Neutrophil (primary cell): ENCODE data around the gene PAGR1.

ENCODE experiments used
- H3K27ac ChIP-seq: fragments of 200-600 bp; sonication (generic); 2 replicates; pipeline ENCODE4 v1.5.1; 2016; ENCODE audit warnings: mild to moderate bottlenecking, moderate library complexity
- H3K27me3 ChIP-seq: fragments of 200-600 bp; sonication (generic); 2 replicates; pipeline ENCODE4 v1.6.0; 2016; ENCODE audit warnings: mild to moderate bottlenecking
- H3K36me3 ChIP-seq: fragments of 200-600 bp; sonication (generic); 2 replicates; pipeline ENCODE4 v1.5.1; 2017
- H3K4me1 ChIP-seq, 2 experiments: fragments of 200-600 bp in 1 of 2; sonication (generic) in 1 of 2; 1 replicate in 1 of 2; 2 replicates in 1 of 2; pipeline versions ENCODE4 v1.5.1 to v1.6.1; 2013 to 2016; ENCODE audit warnings: low read depth in 1 of 2, low read length in 1 of 2, mild to moderate bottlenecking in 1 of 2, moderate library complexity in 1 of 2; ENCODE audit not compliant: control insufficient read depth in 1 of 2, insufficient read depth in 1 of 2
- H3K4me3 ChIP-seq, 2 experiments: fragments of 200-600 bp in 1 of 2; sonication (generic) in 1 of 2; 1 replicate in 1 of 2; 2 replicates in 1 of 2; pipeline ENCODE4 v1.5.1; 2013 to 2016; ENCODE audit warnings: low read depth in 1 of 2, low read length in 1 of 2, mild to moderate bottlenecking in 1 of 2, moderate library complexity in 1 of 2
- H3K9me3 ChIP-seq: fragments of 200-600 bp; sonication (generic); 2 replicates; pipeline ENCODE4 v1.5.1; 2016
- CTCF ChIP-seq: fragments of 200-600 bp; sonication (generic); IDR thresholded peaks from 2 replicates; pipeline ENCODE4 v1.5.1; 2016; ENCODE audit warnings: antibody characterized with exemption

The PAGR1 gene

GRCh38 chr16:29816694-29817441, 916 bp downstream of the PAGR1 start:
- H3K36me3 ChIP-seq = no peaks in the 10 kb centered on the region
- H3K4me1 ChIP-seq = peaks cover 62 to 82% of the 10 kb centered on the region in 2 experiments
- H3K27ac ChIP-seq = peak overlapping the region; percentile 89
- peaks cover 30% of the 10 kb centered on the region for H3K27me3 ChIP-seq
- TF ChIP-seq CTCF = no peak
- peak overlapping the region; percentile 88 to 95 for H3K4me3 ChIP-seq
- H3K9me3 ChIP-seq = no peaks in the 10 kb centered on the region

GRCh38 chr16:29818082-29818481, 2.1 kb downstream of the PAGR1 start:
- Histone ChIP-seq H3K36me3 (no peaks in the 10 kb centered on the region), H3K9me3 (no peaks in the 10 kb centered on the region), H3K4me3 (no peak overlapping the region), H3K4me1 (peaks cover 66 to 86% of the 10 kb centered on the region in 2 experiments), H3K27ac (peak overlapping the region; percentile 89), H3K27me3 (peaks cover 17% of the 10 kb centered on the region)
- no peak for TF ChIP-seq CTCF

- Histone ChIP-seq H3K4me3 (peak overlapping the region; percentile 84 to 99), H3K27me3 (peaks cover 3% of the 10 kb centered on the region), H3K27ac (peak overlapping the region; percentile 89), H3K36me3 (no peaks in the 10 kb centered on the region), H3K4me1 (peaks cover 74 to 89% of the 10 kb centered on the region in 2 experiments), H3K9me3 (no peaks in the 10 kb centered on the region)
- no peak for TF ChIP-seq CTCF
These were observed 3.6 kb downstream of the PAGR1 start for GRCh38 chr16:29819506-29819905.

DNA sequence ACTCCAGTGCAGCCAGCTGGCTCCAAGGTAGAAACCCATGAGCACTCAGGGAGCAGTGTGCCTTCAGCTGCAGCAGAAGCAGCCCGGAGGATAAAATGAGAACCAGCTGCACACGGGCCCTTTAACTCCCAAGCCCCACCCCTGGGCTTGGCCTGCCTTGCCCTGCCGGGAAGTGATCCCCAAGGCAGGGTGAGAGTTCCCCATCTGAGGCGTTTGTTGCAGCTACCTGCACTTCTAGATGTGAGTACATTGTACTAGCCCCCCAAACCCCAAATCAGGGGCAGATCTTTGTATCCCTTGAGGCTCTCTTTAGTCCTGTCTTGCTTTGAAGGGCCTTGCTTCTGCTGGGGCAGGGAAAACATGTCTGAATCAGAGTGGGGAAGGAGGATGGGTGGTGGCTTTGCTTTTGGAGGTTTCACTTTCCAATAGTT, 4.3 kb downstream of the PAGR1 start, which contains the start of gene MVP:
Gene MVP (plus strand): TSS at position 192 of the 431 bp plus-strand sequence. CDS start 10,088 bp downstream, outside the sequence.
- peak within 1 kb of the TSS; percentile 89 for H3K27ac ChIP-seq
- H3K27me3 ChIP-seq = no peaks in the 10 kb centered on the region
- TF ChIP-seq CTCF = peak; percentile 19
- no peaks in the 10 kb centered on the region for H3K36me3 ChIP-seq
- peak within 1 kb of the TSS; percentile 84 to 99 for H3K4me3 ChIP-seq
- no peaks in the 10 kb centered on the region for H3K9me3 ChIP-seq
- peaks cover 73 to 89% of the 10 kb centered on the region in 2 experiments for H3K4me1 ChIP-seq

GRCh38 chr16:29820730-29821642, 5.0 kb downstream of the PAGR1 start:
- TF ChIP-seq CTCF = no peak
- Histone ChIP-seq H3K4me1 (peaks cover 75 to 90% of the 10 kb centered on the region in 2 experiments), H3K27me3 (no peaks in the 10 kb centered on the region), H3K4me3 (peak overlapping the region; percentile 84 to 99), H3K27ac (peak overlapping the region; percentile 89), H3K9me3 (no peaks in the 10 kb centered on the region), H3K36me3 (no peaks in the 10 kb centered on the region)
